IgD-negative memory B cell (primary cell): ENCODE results near the gene ACOT13. TPM values are rescaled to one million over a fixed set of nuclear protein-coding genes. Genes with fewer than 3 reads are reported as not detected.
A peak's percentile ranks its signal among the peaks of the same experiment; 100 is the strongest.
"Not testable (repeated sequence)": the region's sequence is repeated elsewhere in the genome, so short reads cannot be mapped to it uniquely, and the experiment has no call there.

Experiments
- H3K27ac Mint-ChIP-seq, 3 donors: one replicate each; pipeline ENCODE4 v1.8.0; 2020 to 2022; ENCODE audit warnings: mild to moderate bottlenecking in 3 of 3, mixed read lengths in 3 of 3, moderate library complexity in 1 of 3
- H3K27me3 Mint-ChIP-seq: one replicate; pipeline ENCODE4 v1.8.0; 2021; ENCODE audit warnings: mixed read lengths
- H3K36me3 Mint-ChIP-seq: one replicate; pipeline ENCODE4 v1.8.0; 2020; ENCODE audit warnings: mild to moderate bottlenecking, mixed read lengths
- H3K4me1 Mint-ChIP-seq, 3 donors: one replicate each; pipeline ENCODE4 v1.8.0; 2020 to 2022; ENCODE audit warnings: mixed read lengths in 3 of 3, mild to moderate bottlenecking in 1 of 3
- H3K4me3 Mint-ChIP-seq, 4 donors: one replicate each; pipeline ENCODE4 v1.8.0; 2020 to 2022; ENCODE audit warnings: mild to moderate bottlenecking in 4 of 4, mixed read lengths in 4 of 4, moderate library complexity in 3 of 4
- H3K9me3 Mint-ChIP-seq, 3 donors: one replicate each; pipeline ENCODE4 v1.8.0; 2020 to 2021; ENCODE audit warnings: mixed read lengths in 3 of 3, mild to moderate bottlenecking in 1 of 3
- polyA plus RNA-seq: library from polyadenylated mRNA; unstranded; fragments of 300-500 nt; fragmentation: Illumina TruSeq; gene quantifications from one replicate; pipeline ENCODE4 v1.2.3, GENCODE V29; 2021

ACOT13 gene
- polyA plus RNA-seq, 1 donor from 2014 or later, result 15.0 TPM

DNA sequence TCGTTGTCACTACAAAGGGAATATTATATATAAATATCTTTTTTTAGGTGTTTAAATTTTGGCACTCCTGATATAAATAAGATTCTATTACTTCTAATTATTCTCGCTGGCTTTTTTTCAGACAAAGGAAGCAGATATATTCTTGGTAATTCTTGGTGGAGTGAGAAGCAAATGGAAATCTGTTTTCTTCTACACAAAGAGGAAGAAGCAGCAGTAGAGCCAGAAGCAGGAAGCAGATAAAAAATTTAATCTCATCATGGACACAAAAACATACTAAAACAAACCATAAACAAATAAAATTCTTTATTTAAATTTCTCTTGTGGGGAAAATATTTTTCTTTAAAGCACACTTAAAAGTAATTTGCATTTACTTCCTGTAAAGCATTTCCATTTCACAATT lies 17.2 kb upstream of the ACOT13 start:
- no peaks in the 10 kb centered on the region for H3K9me3 Mint-ChIP-seq
- H3K27ac Mint-ChIP-seq, result peak overlapping the region; percentile 21 to 89 (median 83)
- H3K4me1 Mint-ChIP-seq, result peaks cover 17 to 38% (median 30%) of the 10 kb centered on the region in 3 donors
- H3K27me3 Mint-ChIP-seq, result no peaks in the 10 kb centered on the region
- peak overlapping the region in 3 of 4 donors; percentile 9 to 70 (median 21) for H3K4me3 Mint-ChIP-seq
- no peaks in the 10 kb centered on the region for H3K36me3 Mint-ChIP-seq

DNA sequence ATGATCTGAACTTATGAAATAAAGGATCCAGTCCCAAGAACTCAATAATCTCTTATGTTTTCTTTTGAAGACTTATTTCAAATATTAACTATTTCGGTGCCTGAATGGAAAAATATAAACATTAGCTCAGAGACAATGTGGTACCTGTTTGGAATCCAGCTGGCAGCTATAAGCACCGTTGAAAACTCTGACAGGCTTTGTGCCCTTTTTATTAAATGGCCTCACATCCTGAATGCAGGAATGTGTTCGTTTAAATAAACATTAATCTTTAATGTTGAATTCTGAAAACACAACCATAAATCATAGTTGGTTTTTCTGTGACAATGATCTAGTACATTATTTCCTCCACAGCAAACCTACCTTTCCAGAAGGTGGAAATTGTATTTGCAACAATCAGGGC lies 16.5 kb upstream of the ACOT13 start:
- H3K4me3 Mint-ChIP-seq, result no peak overlapping the region
- peaks cover 14 to 35% (median 31%) of the 10 kb centered on the region in 3 donors for H3K4me1 Mint-ChIP-seq
- no peaks in the 10 kb centered on the region for H3K36me3 Mint-ChIP-seq
- H3K27me3 Mint-ChIP-seq, result no peaks in the 10 kb centered on the region
- H3K9me3 Mint-ChIP-seq, result no peaks in the 10 kb centered on the region
- peak overlapping the region in 2 of 3 donors; percentile 83 to 89 for H3K27ac Mint-ChIP-seq

DNA sequence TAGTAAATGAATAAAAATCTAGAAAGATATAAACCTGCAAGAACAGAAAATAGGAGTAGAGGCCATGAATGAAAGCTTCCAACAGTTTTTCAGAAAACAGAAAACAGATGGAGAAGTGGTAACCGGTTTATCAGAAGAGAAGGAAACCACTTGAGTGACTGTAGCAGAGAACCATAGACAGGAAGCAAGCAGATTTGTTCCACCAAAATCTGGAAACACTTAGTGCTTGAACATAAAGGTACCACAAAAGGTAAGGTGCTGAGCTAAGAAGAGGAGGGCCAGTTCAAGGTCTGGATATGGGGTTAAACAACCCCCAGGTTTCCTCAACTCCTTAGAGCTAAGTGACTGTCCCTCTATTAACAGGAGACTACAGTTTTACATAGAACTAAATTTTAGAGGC lies 11.7 kb upstream of the ACOT13 start:
- H3K27ac Mint-ChIP-seq, result no peak overlapping the region
- no peaks in the 10 kb centered on the region for H3K9me3 Mint-ChIP-seq
- H3K4me3 Mint-ChIP-seq, result peak overlapping the region in 1 of 4 donors; percentile 24
- peaks cover 15 to 27% (median 19%) of the 10 kb centered on the region in 3 donors for H3K4me1 Mint-ChIP-seq
- H3K36me3 Mint-ChIP-seq, result no peaks in the 10 kb centered on the region
- H3K27me3 Mint-ChIP-seq, result no peaks in the 10 kb centered on the region

DNA sequence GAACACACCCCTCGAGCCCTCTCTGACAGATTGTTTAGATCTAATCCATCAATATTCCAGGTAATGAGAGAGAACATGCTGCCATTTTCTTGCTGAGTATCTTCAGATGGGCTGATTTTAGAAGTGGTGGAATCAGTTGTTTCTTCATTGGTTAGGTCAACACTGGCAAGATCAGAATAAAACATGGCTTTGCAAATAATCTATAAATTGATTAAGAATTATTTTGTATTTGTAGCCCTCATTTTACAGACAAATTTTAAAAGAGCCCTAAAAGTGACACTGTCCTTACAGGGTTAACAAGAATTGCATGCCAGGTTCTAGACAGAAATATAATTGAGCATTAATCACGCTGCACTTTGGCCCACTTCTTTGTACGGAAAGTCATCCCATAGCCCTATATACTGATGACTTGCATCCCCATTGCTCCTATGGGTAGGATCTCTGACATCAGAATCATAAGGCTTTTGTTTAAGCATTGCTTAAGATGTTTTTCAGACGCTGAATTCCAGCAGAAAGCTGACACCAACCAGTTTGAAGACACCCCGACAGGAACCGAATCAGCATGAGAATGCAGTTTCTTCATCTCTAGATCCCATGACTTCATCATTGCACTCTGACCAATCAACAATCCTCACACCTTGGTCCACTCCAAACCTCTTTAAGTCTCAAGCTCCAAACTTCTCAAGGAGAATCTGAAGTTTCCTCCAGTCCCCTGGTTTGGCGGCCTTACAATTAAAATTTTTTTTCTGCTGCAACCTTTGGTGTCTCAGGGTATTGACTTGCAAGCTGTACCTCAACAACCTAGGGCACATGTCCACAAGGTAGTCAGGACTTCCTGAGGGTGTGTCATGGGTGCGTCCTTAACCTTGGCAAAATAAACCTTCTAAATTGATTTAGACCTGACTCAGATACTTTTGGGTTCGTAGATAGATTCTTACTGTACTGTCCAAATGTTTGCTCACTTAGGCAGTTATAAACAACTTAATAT lies 8.0 kb upstream of the ACOT13 start:
- Mint-ChIP-seq H3K36me3 (peaks cover 6% of the 10 kb centered on the region), H3K4me1 (peaks cover 20 to 31% (median 31%) of the 10 kb centered on the region in 3 donors), H3K4me3 (no peak overlapping the region)

DNA sequence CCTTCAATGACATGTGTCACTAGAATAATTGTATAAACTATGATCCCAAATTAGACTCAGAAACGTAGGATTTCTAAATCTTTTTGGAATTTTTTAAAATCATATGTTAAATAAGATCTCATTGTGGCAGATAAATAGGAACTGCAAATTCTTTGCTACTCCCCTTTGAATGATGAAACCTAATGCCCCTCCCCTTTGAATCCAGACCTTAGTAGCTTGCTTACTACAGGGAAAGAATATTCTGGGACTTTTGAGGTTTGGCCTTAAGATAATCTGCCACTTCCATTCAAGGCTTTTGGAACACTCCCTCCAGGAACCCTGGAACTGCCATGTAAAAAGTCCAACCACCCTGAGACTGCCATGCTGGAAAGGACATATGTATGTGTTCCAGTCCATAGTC lies 7.3 kb upstream of the ACOT13 start:
- H3K36me3 Mint-ChIP-seq, result peaks cover 6% of the 10 kb centered on the region
- no peak overlapping the region for H3K4me3 Mint-ChIP-seq
- no peaks in the 10 kb centered on the region for H3K27me3 Mint-ChIP-seq
- H3K27ac Mint-ChIP-seq, result no peak overlapping the region
- H3K4me1 Mint-ChIP-seq, result peaks cover 21 to 35% (median 33%) of the 10 kb centered on the region in 3 donors
- no peaks in the 10 kb centered on the region for H3K9me3 Mint-ChIP-seq

More for the DNA sequence above, 8.0 kb upstream of the ACOT13 start:
- H3K9me3 Mint-ChIP-seq, result no peaks in the 10 kb centered on the region
- peak overlapping the region in 1 of 3 donors; percentile 7 for H3K27ac Mint-ChIP-seq
- H3K27me3 Mint-ChIP-seq, result no peaks in the 10 kb centered on the region

DNA sequence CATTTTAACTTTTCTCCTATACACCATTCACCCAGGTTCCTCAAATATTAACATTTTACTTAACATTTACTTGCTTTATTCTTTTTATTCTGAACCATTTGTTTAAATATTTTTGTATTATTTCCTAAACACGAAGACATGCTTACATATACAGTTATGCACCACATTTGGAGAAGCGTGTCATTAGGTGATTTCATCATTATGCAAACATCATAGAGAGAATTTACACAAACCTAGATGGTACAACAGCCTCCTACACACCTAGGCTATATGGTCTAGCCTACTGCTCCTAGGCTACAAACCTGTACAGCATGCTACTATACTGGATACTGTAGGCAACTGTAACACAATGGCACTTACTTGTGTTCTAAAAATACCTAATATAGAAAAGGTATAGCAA lies 6.8 kb upstream of the ACOT13 start:
- Mint-ChIP-seq H3K27ac (no peak overlapping the region), H3K27me3 (no peaks in the 10 kb centered on the region), H3K9me3 (no peaks in the 10 kb centered on the region), H3K36me3 (peaks cover 6% of the 10 kb centered on the region), H3K4me3 (no peak overlapping the region), H3K4me1 (peaks cover 24 to 41% (median 38%) of the 10 kb centered on the region in 3 donors)

DNA sequence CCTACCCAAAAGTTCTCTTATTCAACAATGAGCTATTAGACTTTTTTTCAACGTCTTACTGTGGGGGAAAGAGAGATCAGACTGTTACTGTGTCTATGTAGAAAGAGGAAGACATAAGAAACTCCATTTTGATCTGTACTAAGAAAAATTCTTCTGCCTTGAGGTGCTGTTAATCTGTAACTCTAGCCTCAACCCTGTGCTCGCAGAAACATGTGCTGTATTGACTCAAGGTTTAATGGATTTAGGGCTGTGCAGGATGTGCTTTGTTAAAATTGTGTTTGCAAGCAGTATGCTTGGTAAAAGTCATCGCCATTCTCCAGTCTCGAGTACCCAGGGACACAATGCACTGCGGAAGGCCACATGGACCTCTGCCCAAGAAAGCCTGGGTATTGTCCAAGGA lies 5.1 kb upstream of the ACOT13 start:
- not testable (repeated sequence) for H3K9me3 Mint-ChIP-seq, H3K27me3 Mint-ChIP-seq, H3K36me3 Mint-ChIP-seq, H3K27ac Mint-ChIP-seq
- Mint-ChIP-seq H3K4me1 (peaks cover 29 to 48% (median 38%) of the 10 kb centered on the region in 3 donors), H3K4me3 (peak overlapping the region in 1 of 4 donors; percentile 29)

DNA sequence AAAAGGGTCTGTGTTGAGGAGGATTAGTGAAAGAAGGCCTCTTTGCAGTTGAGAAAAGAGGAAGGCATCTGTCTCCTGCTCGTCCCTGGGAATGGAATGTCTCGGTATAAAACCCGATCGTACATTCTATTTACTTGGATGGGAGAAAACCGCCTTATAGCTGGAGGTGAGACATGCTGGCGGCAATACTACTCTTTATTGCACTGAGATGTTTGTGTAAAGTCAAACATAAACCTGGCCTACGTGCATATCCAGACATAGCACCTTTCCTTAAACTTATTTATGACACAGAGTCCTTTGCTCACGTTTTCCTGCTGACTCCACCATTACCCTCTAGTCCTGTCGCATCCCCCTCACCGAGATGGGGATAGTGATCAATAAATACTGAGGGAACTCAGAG lies 4.6 kb upstream of the ACOT13 start:
- no peak overlapping the region for H3K27ac Mint-ChIP-seq
- no peak overlapping the region for H3K4me3 Mint-ChIP-seq
- H3K4me1 Mint-ChIP-seq, result peaks cover 29 to 52% (median 38%) of the 10 kb centered on the region in 3 donors
- H3K36me3 Mint-ChIP-seq, result peaks cover 8% of the 10 kb centered on the region
- H3K27me3 Mint-ChIP-seq, result no peaks in the 10 kb centered on the region
- H3K9me3 Mint-ChIP-seq, result no peaks in the 10 kb centered on the region

DNA sequence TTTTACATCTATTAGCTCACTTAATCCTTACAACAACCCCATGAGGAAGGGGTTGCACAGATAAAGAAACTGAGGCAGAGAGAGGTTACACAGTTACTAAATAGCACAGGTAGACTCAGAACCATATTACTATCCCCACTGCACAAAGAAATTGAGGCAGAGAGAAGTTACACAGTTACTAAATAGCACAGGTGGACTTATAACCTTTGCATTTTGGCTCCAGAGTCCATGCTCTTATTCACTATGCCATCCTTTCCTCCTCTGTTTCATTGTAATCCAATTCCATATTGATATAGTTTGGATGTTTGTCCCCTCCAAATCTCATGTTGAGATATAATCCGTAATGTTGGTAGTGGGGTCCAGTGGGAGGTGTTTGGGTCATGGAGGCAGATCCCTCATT lies 3.7 kb upstream of the ACOT13 start:
- peak overlapping the region in 1 of 4 donors; percentile 55 for H3K4me3 Mint-ChIP-seq

DNA sequence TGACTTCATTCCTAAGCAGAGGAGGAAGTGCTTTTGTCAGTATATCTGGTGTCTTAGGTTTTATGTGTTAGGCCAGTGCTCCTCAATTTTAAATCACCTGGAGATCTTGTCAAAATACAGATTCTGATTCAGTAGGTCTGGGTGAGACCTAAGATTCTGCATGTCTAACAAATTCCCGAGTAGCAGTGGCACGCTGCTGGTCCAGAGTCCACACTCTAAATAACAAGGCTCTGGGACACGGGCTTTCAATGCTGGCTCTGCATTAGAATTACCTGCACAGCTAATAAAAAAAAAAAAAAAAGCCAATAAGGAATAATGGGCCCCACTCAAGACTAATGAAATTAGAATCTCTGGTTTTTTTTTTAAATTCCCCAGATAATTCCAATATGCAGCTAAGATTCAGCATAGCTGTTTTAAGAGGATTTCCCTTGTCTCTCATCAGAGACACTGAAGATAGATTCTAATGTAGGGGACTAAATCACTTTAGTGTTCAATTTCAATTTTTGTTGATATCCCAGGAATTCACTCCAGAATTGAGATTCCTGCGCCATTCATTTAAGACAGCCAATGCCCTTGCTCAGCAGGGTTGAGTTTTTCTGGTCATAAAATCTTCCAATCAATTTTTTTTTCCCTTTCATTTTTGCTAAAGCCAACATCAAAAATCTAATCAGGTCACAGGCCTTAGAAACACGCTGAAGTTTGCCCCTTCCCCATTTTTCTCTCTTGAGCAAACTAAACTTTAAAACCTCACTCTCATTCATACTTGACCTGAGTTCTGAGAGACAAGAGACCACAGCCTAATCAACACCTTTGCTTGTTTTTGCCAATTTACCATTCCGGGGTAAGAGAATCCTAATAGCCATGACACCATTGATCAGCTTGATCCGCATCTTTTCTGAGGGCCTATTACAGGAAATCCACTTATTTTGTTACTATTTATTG lies 2.6 kb upstream of the ACOT13 start:
- Mint-ChIP-seq H3K27me3 (no peaks in the 10 kb centered on the region), H3K9me3 (no peaks in the 10 kb centered on the region), H3K36me3 (peaks cover 12% of the 10 kb centered on the region), H3K4me1 (peaks cover 29 to 54% (median 44%) of the 10 kb centered on the region in 3 donors), H3K27ac (peak overlapping the region in 2 of 3 donors; percentile 2 to 90), H3K4me3 (peak overlapping the region in 3 of 4 donors; percentile 66 to 98 (median 97))

More for the DNA sequence above, 3.7 kb upstream of the ACOT13 start:
- no peaks in the 10 kb centered on the region for H3K9me3 Mint-ChIP-seq
- no peaks in the 10 kb centered on the region for H3K27me3 Mint-ChIP-seq
- H3K4me1 Mint-ChIP-seq, result peaks cover 32 to 50% (median 41%) of the 10 kb centered on the region in 3 donors
- peaks cover 8% of the 10 kb centered on the region for H3K36me3 Mint-ChIP-seq
- H3K27ac Mint-ChIP-seq, result peak overlapping the region in 1 of 3 donors; percentile 56

DNA sequence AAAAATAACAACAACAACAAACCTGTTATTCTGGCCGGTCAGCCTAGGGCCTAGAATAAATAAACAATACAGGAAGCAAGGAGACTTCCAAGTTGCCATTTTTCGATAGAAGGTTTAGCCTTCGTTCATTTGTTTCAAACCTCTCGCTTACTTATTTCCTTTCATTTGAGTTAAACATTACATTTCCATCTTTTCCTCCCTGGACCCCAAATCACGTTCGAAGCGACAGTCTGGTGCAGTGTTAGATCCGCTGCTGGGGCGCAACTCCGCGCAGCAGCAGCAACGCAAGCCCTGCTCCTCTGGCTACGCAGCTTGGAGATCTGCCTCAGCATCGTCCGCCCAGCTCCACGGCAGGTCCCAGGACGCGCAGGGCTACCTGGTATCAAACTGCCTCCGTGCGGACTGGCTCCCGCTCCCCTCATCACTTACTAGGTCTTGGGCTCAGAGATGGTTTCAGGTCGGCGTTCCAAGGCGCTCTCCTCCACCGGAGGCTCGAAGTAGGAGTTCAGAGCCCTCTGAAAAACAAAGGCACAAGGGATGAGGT lies 708 bp upstream of the ACOT13 start:
- Mint-ChIP-seq H3K9me3 (peaks cover 0 to 4% (median 0%) of the 10 kb centered on the region in 3 donors), H3K27me3 (no peaks in the 10 kb centered on the region), H3K4me3 (peak overlapping the region; percentile 97 to 100 (median 98)), H3K27ac (peak overlapping the region; percentile 90 to 97 (median 94)), H3K36me3 (peaks cover 17% of the 10 kb centered on the region), H3K4me1 (peaks cover 27 to 54% (median 42%) of the 10 kb centered on the region in 3 donors)

DNA sequence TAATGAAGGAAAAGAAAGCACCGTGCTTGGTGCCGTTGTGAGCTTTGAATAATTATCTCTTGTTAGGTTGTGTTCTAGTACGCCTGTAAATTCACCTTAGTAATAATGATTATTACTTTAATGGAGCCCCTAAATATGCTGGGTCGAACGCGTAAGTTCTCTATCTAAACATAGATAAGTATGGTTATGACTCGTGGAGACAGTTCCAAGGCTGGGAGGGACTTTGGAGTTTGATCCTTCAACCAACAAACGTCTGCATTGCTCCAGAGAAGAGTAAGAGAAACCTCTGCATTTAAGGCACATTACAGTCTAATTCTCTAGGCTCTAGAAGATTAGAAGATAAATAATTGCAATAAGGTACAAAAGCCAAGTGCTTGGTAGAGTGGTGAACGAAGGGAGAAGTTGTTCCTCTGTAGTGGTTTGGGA lies 514 bp downstream of the ACOT13 start:
- peaks cover 16% of the 10 kb centered on the region for H3K36me3 Mint-ChIP-seq
- peak overlapping the region; percentile 90 to 97 (median 94) for H3K27ac Mint-ChIP-seq
- H3K27me3 Mint-ChIP-seq, result no peaks in the 10 kb centered on the region
- H3K4me1 Mint-ChIP-seq, result peaks cover 27 to 49% (median 39%) of the 10 kb centered on the region in 3 donors
- H3K4me3 Mint-ChIP-seq, result peak overlapping the region; percentile 97 to 100 (median 98)
- peaks cover 0 to 4% (median 0%) of the 10 kb centered on the region in 3 donors for H3K9me3 Mint-ChIP-seq

DNA sequence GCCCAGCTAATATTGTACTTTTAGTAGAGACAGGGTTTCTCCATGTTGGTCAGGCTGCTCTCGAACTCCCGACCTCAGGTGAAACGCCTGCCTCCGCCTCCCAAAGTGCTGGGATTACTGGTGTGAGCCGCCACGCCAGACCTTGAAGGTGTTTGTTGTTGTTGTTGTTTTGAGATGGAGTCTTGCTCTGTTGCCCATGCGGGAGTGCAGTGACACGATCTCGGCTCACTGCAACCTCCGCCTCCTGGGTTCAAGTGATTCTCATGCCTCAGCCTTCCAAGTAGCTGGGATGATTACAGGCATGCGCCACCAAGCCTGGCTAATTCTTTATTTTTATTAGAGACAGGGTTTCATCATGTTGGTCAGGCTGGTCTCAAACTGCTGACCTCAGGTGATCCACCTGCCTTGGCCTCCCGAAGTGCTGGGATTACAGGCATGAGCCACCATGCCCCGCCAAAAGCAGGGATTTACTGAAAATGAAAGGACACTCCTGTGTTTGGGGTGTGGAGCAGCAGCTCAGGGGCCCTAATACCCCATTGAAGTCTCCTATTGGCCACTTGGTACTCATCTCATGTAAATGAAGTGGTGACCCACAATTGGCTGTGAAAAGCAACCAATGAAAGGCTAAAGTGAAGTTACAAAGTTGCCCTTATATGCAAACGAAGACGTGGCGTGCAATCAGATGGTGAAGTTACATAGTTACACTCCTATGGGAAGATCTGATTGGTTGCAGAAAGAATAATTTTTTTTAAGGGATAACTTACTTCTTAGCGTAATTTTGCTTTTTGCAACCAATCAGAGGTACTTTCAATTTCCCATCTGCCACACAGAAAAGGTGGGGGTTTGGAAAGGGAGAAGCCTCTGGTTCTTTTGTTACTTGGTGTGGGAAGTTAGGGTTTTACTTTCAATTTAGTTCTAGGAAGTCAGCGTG lies 1.5 kb downstream of the ACOT13 start:
- H3K4me1 Mint-ChIP-seq, result peaks cover 25 to 43% (median 35%) of the 10 kb centered on the region in 3 donors
- H3K36me3 Mint-ChIP-seq, result peaks cover 14% of the 10 kb centered on the region
- H3K4me3 Mint-ChIP-seq, result peak overlapping the region; percentile 97 to 100 (median 98)
- not testable (repeated sequence) for H3K27me3 Mint-ChIP-seq, H3K9me3 Mint-ChIP-seq
- H3K27ac Mint-ChIP-seq, result peak overlapping the region; percentile 40 to 97 (median 94)
